ENCODE results near the gene SLC24A1. TPM values are rescaled to one million over a fixed set of nuclear protein-coding genes. Genes with fewer than 3 reads are reported as not detected.
A peak's percentile ranks its signal among the peaks of the same experiment; 100 is the strongest.

The SLC24A1 gene
- total and polyA plus RNA-seq, 2 of the 13 experiments (the other 11 are each of a cell fraction or from before 2014, with no cell fraction given): 5.9 to 8.3 TPM

- TF ChIP-seq, protein P1, sequence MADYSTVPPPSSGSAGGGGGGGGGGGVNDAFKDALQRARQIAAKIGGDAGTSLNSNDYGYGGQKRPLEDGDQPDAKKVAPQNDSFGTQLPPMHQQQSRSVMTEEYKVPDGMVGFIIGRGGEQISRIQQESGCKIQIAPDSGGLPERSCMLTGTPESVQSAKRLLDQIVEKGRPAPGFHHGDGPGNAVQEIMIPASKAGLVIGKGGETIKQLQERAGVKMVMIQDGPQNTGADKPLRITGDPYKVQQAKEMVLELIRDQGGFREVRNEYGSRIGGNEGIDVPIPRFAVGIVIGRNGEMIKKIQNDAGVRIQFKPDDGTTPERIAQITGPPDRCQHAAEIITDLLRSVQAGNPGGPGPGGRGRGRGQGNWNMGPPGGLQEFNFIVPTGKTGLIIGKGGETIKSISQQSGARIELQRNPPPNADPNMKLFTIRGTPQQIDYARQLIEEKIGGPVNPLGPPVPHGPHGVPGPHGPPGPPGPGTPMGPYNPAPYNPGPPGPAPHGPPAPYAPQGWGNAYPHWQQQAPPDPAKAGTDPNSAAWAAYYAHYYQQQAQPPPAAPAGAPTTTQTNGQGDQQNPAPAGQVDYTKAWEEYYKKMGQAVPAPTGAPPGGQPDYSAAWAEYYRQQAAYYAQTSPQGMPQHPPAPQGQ (CRISPR knock-in tag; IDR thresholded peaks at IDR 0.05; ENCODE audit: borderline replicate concordance): no peak; the same call in 1 of the 2 replicates
- TF ChIP-seq ZBTB2 (CRISPR knock-in tag; IDR thresholded peaks at IDR 0.05; ENCODE audit: low read depth): peak; percentile 77
- peak; percentile 97; the same call in 1 of the 2 replicates for TF ChIP-seq TSC22D2 (CRISPR knock-in tag; IDR thresholded peaks at IDR 0.05; ENCODE audit: borderline replicate concordance)
- peak; percentile 87 for TF ChIP-seq HNRNPUL1 (IDR thresholded peaks at IDR 0.05; ENCODE audit: low read depth, low read length)
- TF ChIP-seq ZIK1 (CRISPR knock-in tag; IDR thresholded peaks at IDR 0.05; ENCODE audit: borderline replicate concordance, low read depth): peak; percentile 66; the same call in 1 of the 2 replicates
- peak; percentile 71 for TF ChIP-seq CREM (IDR thresholded peaks at IDR 0.05)
- peak; percentile 23; the same call in 1 of the 2 replicates for TF ChIP-seq CREM (CRISPR knock-in tag; IDR thresholded peaks at IDR 0.05)
- no peak; the same call in 1 of the 2 replicates for TF ChIP-seq ZNF121 (CRISPR knock-in tag; IDR thresholded peaks at IDR 0.05)
- no peak for TF ChIP-seq CSRNP2 (CRISPR knock-in tag; conservative IDR thresholded peaks at IDR 0.05; ENCODE audit: low read depth)
- TF ChIP-seq ZNF704 (CRISPR knock-in tag; IDR thresholded peaks at IDR 0.05; ENCODE audit: borderline replicate concordance): peak; percentile 24; the same call in 1 of the 2 replicates
- peak; percentile 83; the same call in 1 of the 2 replicates for TF ChIP-seq PAX8 (CRISPR knock-in tag; IDR thresholded peaks at IDR 0.05; ENCODE audit: borderline replicate concordance)
- TF ChIP-seq ZNF660 (CRISPR knock-in tag; IDR thresholded peaks at IDR 0.05; ENCODE audit: borderline replicate concordance, low read depth): no peak; the same call in 1 of the 2 replicates
- TF ChIP-seq, protein P2, sequence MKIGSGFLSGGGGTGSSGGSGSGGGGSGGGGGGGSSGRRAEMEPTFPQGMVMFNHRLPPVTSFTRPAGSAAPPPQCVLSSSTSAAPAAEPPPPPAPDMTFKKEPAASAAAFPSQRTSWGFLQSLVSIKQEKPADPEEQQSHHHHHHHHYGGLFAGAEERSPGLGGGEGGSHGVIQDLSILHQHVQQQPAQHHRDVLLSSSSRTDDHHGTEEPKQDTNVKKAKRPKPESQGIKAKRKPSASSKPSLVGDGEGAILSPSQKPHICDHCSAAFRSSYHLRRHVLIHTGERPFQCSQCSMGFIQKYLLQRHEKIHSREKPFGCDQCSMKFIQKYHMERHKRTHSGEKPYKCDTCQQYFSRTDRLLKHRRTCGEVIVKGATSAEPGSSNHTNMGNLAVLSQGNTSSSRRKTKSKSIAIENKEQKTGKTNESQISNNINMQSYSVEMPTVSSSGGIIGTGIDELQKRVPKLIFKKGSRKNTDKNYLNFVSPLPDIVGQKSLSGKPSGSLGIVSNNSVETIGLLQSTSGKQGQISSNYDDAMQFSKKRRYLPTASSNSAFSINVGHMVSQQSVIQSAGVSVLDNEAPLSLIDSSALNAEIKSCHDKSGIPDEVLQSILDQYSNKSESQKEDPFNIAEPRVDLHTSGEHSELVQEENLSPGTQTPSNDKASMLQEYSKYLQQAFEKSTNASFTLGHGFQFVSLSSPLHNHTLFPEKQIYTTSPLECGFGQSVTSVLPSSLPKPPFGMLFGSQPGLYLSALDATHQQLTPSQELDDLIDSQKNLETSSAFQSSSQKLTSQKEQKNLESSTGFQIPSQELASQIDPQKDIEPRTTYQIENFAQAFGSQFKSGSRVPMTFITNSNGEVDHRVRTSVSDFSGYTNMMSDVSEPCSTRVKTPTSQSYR (CRISPR knock-in tag; IDR thresholded peaks at IDR 0.05; ENCODE audit: borderline replicate concordance): peak; percentile 58; the same call in 1 of the 2 replicates
- peak; percentile 99 for TF ChIP-seq YEATS2 (CRISPR knock-in tag; IDR thresholded peaks at IDR 0.05; ENCODE audit: borderline replicate concordance)
- peak; percentile 97 for TF ChIP-seq RBFOX2 (IDR thresholded peaks at IDR 0.05; ENCODE audit: low read depth, low read length)
- TF ChIP-seq CBX2 (IDR thresholded peaks at IDR 0.05; ENCODE audit: low read depth, low read length): no peak
- no peak for TF ChIP-seq CBX2 (CRISPR knock-in tag; IDR thresholded peaks at IDR 0.05; ENCODE audit: low read depth)
- TF ChIP-seq CREB1 (IDR thresholded peaks at IDR 0.05): peak; percentile 13; the same call in 1 of the 2 replicates
- peak; percentile 78 for TF ChIP-seq CREB1 (CRISPR knock-in tag; IDR thresholded peaks at IDR 0.05)
Measured at GRCh38 chr15:65610871-65611718, 10.6 kb upstream of the SLC24A1 start, which contains the start of gene INTS14 (continued).
